ENCODE measurements around the gene TSTD1. TPM values are rescaled to one million over a fixed set of nuclear protein-coding genes. Genes with fewer than 3 reads are reported as not detected.

TSTD1 gene
- total and polyA plus RNA-seq, 7 experiments from 2014 or later: 49.8 to 494 (median 75.8) TPM

DNA sequence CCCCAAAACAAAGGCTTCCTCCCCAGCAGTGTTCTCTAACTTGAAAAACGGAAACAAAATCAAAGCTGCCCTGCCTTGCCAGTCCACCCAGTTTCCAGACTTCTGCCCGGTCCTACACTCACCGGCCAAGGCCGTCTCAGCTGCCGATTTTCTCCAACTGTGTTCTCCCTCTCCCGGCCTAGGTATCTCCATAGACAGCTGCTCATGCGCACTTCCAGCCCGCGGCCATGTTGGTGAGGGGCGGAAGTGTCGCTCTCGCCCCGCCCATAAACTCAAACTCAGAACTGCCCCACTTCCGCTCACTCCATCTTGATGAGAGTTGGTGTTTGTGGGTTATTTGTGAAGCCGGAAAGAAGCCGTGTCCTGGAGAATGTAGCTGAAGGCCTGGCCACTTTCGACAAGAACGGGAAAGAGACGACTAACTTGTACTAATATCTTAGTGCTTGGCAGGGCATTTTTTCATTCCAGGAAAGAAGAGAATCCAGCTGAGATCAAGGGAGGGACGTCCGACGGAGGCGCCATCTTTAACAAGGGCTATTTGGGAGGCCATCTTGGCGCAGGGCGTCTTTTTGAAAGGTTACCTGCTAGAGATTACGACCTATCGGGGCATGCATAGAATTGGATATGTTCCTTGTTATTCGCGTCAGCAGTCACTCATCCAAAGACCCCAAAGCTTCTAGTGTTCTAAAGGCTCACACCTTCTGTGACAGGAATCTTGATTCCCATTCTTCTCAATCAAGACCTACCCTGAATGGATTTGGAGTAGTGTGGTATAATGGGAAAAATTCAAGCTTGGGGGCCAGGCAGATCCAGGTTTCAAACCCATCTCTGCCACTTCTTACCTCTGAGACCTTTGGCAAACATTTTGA lies 7.2 kb upstream of the TSTD1 start, which contains the start of gene USF1:
Gene USF1, minus strand, starts transcription at position 242 of the 869 bp plus-strand sequence. CDS start 2,702 bp downstream, outside the sequence.
- ATAC-seq: peak; percentile 89
- Histone ChIP-seq H3K4me3 (ENCODE audit: low read length) (peak within 1 kb of the TSS; percentile 93), H3K27ac (ENCODE audit: low read depth, low read length) (peak within 1 kb of the TSS; percentile 92), H3K9me3 (ENCODE audit: control insufficient read depth in 2 of 3, low read length in 3 of 3) (no peaks in the 10 kb centered on the region), H3K27me3 (ENCODE audit: control insufficient read depth in 2 of 2, insufficient read depth in 2 of 2, low read length in 2 of 2) (no peaks in the 10 kb centered on the region), H3K4me1 (ENCODE audit: control insufficient read depth in 2 of 2, insufficient read depth in 2 of 2, low read length in 2 of 2) (peaks cover 17 to 23% of the 10 kb centered on the region in 2 donors), H3K36me3 (ENCODE audit: control insufficient read depth in 2 of 3, insufficient read depth in 3 of 3, low read length in 3 of 3) (peaks cover 19 to 63% (median 19%) of the 10 kb centered on the region in 3 experiments)
- peak; percentile 84 to 96 (median 93) for DNase-seq
- intact Hi-C loops (cut with micrococcal nuclease): loop anchor here (1.0 to 10.0 kb wide), 12 partner anchors 22 to 781 kb away; partner anchors contain the start of genes F11R (in 2 of the 2), UFC1 (in 2 of the 2), APOA2 (in 1 of the 2) and COPA (in 1 of the 2)
- peaks cover 41 to 54% (median 49%) of the 10 kb centered on the region in 7 donors for H3K4me1 Mint-ChIP-seq
- H3K4me3 Mint-ChIP-seq: peak within 1 kb of the TSS; percentile 93 to 100 (median 97)
- H3K27me3 Mint-ChIP-seq: no peaks in the 10 kb centered on the region
- peaks cover 15 to 52% (median 19%) of the 10 kb centered on the region in 5 donors for H3K36me3 Mint-ChIP-seq
- CTCF ChIA-PET: interaction anchor here (0.5 to 3.7 kb wide), 9 partner anchors 15 to 120 kb away, joined by 3 to 42 read pairs (median 3); partner anchors contain the start of genes ARHGAP30, KLHDC9 and PPOX
- no peaks in the 10 kb centered on the region for H3K9me3 Mint-ChIP-seq
- peak within 1 kb of the TSS; percentile 92 to 100 (median 99) for H3K27ac Mint-ChIP-seq
- POLR2A ChIA-PET: interaction anchor here (0.5 to 16.0 kb wide), 39 partner anchors 8 to 769 kb away, joined by 3 to 377 read pairs (median 5); partner anchors contain the start of genes ARHGAP30, DEDD, F11R and KLHDC9

DNA sequence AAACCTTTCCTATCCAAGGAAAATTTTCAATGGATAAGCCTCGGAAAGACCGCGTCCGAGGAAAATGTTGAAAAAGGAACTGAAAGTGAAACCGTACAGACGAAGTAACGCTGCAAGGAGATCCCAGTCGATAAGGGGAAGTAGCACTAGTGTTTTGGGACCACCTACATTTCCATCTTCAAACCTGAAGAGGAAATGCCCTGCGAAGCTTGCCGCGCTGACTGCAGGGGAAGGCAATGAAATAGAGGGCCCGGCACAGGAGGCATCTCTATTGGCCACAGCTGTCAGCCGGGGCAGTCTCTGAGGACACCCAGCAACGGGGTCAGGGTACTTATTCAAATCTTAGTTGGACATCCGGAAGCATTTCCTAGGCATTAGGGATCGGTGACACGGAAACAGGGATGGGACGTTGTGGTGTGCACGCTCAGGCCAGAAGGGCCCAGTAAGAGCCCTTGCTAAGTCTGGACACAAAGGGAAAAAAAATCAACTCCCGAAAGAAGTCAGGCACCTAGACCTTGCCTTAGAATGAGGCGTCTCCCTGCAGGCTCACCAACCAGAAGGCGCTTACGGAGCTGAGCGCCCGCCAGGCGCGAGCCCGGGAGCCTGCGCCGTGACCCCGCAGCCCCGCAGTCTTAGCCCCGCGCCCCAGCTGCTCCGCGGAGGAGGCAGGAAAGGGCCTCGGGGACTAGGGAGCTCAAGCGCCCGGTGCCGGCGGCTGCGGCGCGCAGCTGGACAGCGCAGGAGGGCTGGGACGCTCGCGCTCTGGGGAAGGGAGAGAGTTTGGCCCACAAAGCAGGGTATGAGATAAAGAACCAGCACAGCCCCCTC lies 6.4 kb upstream of the TSTD1 start:
- no peaks in the 10 kb centered on the region for H3K9me3 Mint-ChIP-seq
- H3K4me3 ChIP-seq (ENCODE audit: low read length): peak overlapping the region; percentile 93
- peaks cover 19 to 62% (median 20%) of the 10 kb centered on the region in 3 experiments for H3K36me3 ChIP-seq (ENCODE audit: control insufficient read depth in 2 of 3, insufficient read depth in 3 of 3, low read length in 3 of 3)
- H3K27me3 Mint-ChIP-seq: no peaks in the 10 kb centered on the region
- peaks cover 17 to 24% of the 10 kb centered on the region in 2 donors for H3K4me1 ChIP-seq (ENCODE audit: control insufficient read depth in 2 of 2, insufficient read depth in 2 of 2, low read length in 2 of 2)
- H3K27ac Mint-ChIP-seq: peak overlapping the region; percentile 92 to 100 (median 99)
- no peaks in the 10 kb centered on the region for H3K9me3 ChIP-seq (ENCODE audit: control insufficient read depth in 2 of 3, low read length in 3 of 3)
- CTCF ChIA-PET: interaction anchor here (0.5 to 3.7 kb wide), 11 partner anchors 13 to 309 kb away, joined by 3 to 42 read pairs (median 3); partner anchors contain the start of genes ARHGAP30, F11R, KLHDC9 and PPOX
- H3K4me3 Mint-ChIP-seq: peak overlapping the region; percentile 93 to 100 (median 97)
- peak in 8 of 9 donors; percentile 39 to 79 (median 57) for DNase-seq
- peaks cover 43 to 54% (median 49%) of the 10 kb centered on the region in 7 donors for H3K4me1 Mint-ChIP-seq
- peak; percentile 45 for ATAC-seq
- intact Hi-C loops (cut with micrococcal nuclease): loop anchor here (1.0 to 10.0 kb wide), 11 partner anchors 23 to 780 kb away; partner anchors contain the start of genes APOA2 (in 1 of the 2), COPA (in 1 of the 2), DCAF8 (in 1 of the 2) and DEDD (in 1 of the 2)
- no peaks in the 10 kb centered on the region for H3K27me3 ChIP-seq (ENCODE audit: control insufficient read depth in 2 of 2, insufficient read depth in 2 of 2, low read length in 2 of 2)
- POLR2A ChIA-PET: interaction anchor here (0.6 to 16.0 kb wide), 36 partner anchors 7 to 292 kb away, joined by 3 to 377 read pairs (median 5); partner anchors contain the start of genes ARHGAP30, B4GALT3, DEDD and F11R
- H3K27ac ChIP-seq (ENCODE audit: low read depth, low read length): peak overlapping the region; percentile 92
- peaks cover 15 to 54% (median 16%) of the 10 kb centered on the region in 5 donors for H3K36me3 Mint-ChIP-seq

DNA sequence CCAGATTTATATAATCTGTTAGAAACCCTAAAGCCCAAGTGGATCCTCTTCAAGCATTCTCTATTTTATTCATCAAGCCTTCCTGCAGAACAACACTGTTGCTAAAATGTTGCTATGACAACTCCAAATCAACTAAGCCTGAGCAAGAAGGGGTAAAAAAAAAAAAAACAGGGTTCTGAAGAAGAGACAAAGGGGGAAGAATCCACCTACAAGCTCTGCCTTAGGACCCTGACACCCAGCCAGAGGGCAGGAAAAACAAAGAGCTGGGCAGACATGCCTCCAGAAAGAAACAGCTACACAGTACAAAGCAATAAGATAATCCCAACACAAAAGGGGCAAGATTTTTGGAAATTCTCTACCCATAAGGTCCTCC lies 5.8 kb upstream of the TSTD1 start:
- no peaks in the 10 kb centered on the region for H3K9me3 Mint-ChIP-seq
- Histone ChIP-seq H3K9me3 (ENCODE audit: control insufficient read depth in 2 of 3, low read length in 3 of 3) (no peaks in the 10 kb centered on the region), H3K4me3 (ENCODE audit: low read length) (peak overlapping the region; percentile 93), H3K4me1 (ENCODE audit: control insufficient read depth in 2 of 2, insufficient read depth in 2 of 2, low read length in 2 of 2) (peaks cover 19 to 30% of the 10 kb centered on the region in 2 donors), H3K27ac (ENCODE audit: low read depth, low read length) (peak overlapping the region; percentile 92), H3K36me3 (ENCODE audit: control insufficient read depth in 2 of 3, insufficient read depth in 3 of 3, low read length in 3 of 3) (peaks cover 19 to 62% (median 19%) of the 10 kb centered on the region in 3 experiments), H3K27me3 (ENCODE audit: control insufficient read depth in 2 of 2, insufficient read depth in 2 of 2, low read length in 2 of 2) (no peaks in the 10 kb centered on the region)
- POLR2A ChIA-PET: interaction anchor here (0.6 to 16.0 kb wide), 16 partner anchors 12 to 293 kb away, joined by 3 to 377 read pairs (median 9); partner anchors contain the start of genes ARHGAP30, B4GALT3, DEDD and F11R
- H3K27me3 Mint-ChIP-seq: no peaks in the 10 kb centered on the region
- peaks cover 12 to 53% (median 16%) of the 10 kb centered on the region in 5 donors for H3K36me3 Mint-ChIP-seq
- DNase-seq (peak in 6 of 9 donors; percentile 30 to 65 (median 46)), ATAC-seq (peak; percentile 7)
- peak overlapping the region; percentile 92 to 100 (median 98) for H3K27ac Mint-ChIP-seq
- peak overlapping the region; percentile 93 to 100 (median 97) for H3K4me3 Mint-ChIP-seq
- intact Hi-C loops (cut with micrococcal nuclease): loop anchor here (2.0 to 10.0 kb wide), 4 partner anchors 48 to 780 kb away; partner anchors contain the start of genes APOA2 (in 1 of the 2), DCAF8 (in 1 of the 2), TOMM40L (in 1 of the 2) and UFC1 (in 1 of the 2)
- CTCF ChIA-PET: interaction anchor here (0.6 to 3.7 kb wide), 6 partner anchors 13 to 310 kb away, joined by 3 to 42 read pairs (median 6); partner anchors contain the start of genes ARHGAP30, F11R and KLHDC9
- H3K4me1 Mint-ChIP-seq: peaks cover 46 to 59% (median 53%) of the 10 kb centered on the region in 7 donors

DNA sequence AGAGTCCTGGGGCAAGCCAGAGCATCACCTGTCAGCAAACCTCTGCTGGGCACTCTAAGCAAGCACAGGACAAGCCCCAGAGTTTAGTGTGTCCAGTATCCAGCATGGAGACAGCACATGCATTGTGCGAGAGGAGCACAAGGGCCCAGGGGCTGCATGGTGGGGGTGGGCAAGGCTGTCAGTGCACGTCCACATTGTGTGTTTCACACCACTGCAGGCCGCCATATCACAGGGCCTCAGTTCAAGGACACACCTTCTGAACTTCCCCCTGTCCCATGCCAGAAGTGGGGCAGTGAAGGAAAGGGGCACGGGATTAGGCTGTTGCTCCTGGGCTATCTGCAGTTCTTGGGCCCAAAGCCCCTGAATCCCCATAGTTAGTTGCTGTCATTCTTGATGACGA lies 782 bp upstream of the TSTD1 start:
- no peak for ATAC-seq
- no peak for DNase-seq
- intact Hi-C loops (cut with micrococcal nuclease): loop anchor here in 1 of 2 donors (1.0 kb wide), 1 partner anchor 42 kb away; no protein-coding TSS in a partner anchor

DNA sequence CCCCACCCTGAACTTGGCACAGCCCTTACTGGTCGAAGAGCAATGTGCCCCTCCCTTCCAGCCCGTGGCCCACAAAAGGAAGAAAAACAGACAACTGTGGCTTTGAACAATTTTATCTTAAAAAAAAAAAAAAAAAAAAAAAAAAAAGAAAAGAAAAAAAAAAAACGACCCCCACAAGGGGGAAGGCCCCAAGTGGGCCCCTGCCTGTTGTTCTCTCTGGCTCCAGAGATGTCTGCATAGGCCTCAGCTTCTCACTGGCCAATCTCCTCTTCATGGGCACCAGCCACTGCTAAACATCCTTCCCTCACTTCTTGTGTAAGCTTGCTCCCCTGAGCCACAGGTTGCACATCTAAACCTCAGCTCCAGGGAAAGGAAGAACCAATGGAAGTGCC lies 386 bp upstream of the TSTD1 start:
- ChIA-PET CTCF (interaction anchor here (1.4 to 6.1 kb wide), 5 partner anchors 25 to 59 kb away, joined by 4 to 74 read pairs (median 13); partner anchors contain the start of genes ARHGAP30 and KLHDC9), POLR2A (interaction anchor here (0.7 to 16.0 kb wide), 14 partner anchors 9 to 202 kb away, joined by 3 to 377 read pairs (median 4); partner anchors contain the start of genes ARHGAP30, DEDD, F11R and KLHDC9)
- H3K4me1 Mint-ChIP-seq: peaks cover 26 to 59% (median 38%) of the 10 kb centered on the region in 7 donors
- H3K36me3 Mint-ChIP-seq: peaks cover 3 to 32% (median 9%) of the 10 kb centered on the region in 5 donors
- Histone ChIP-seq H3K27ac (ENCODE audit: low read depth, low read length) (peak overlapping the region; percentile 93), H3K4me1 (ENCODE audit: control insufficient read depth in 2 of 2, insufficient read depth in 2 of 2, low read length in 2 of 2) (peaks cover 18 to 34% of the 10 kb centered on the region in 2 donors), H3K27me3 (ENCODE audit: control insufficient read depth in 2 of 2, insufficient read depth in 2 of 2, low read length in 2 of 2) (no peaks in the 10 kb centered on the region), H3K9me3 (ENCODE audit: control insufficient read depth in 2 of 3, low read length in 3 of 3) (no peaks in the 10 kb centered on the region), H3K36me3 (ENCODE audit: control insufficient read depth in 2 of 3, insufficient read depth in 3 of 3, low read length in 3 of 3) (peaks cover 14 to 39% (median 17%) of the 10 kb centered on the region in 3 experiments), H3K4me3 (ENCODE audit: low read length) (peak overlapping the region; percentile 95)
- peaks cover 0 to 7% (median 0%) of the 10 kb centered on the region in 11 donors for H3K9me3 Mint-ChIP-seq
- H3K27ac Mint-ChIP-seq: peak overlapping the region; percentile 91 to 97 (median 94)
- H3K27me3 Mint-ChIP-seq: no peaks in the 10 kb centered on the region
- ATAC-seq (no peak), DNase-seq (no peak)
- intact Hi-C loops (cut with micrococcal nuclease): loop anchor here in 1 of 2 donors (1.0 kb wide), 1 partner anchor 42 kb away; no protein-coding TSS in a partner anchor
- peak overlapping the region; percentile 88 to 94 (median 92) for H3K4me3 Mint-ChIP-seq

More for the DNA sequence above, 782 bp upstream of the TSTD1 start:
- Mint-ChIP-seq H3K27ac (peak overlapping the region; percentile 84 to 97 (median 91)), H3K27me3 (no peaks in the 10 kb centered on the region), H3K36me3 (peaks cover 3 to 35% (median 9%) of the 10 kb centered on the region in 5 donors), H3K4me3 (peak overlapping the region; percentile 47 to 94 (median 88)), H3K9me3 (peaks cover 0 to 7% (median 0%) of the 10 kb centered on the region in 11 donors), H3K4me1 (peaks cover 30 to 63% (median 42%) of the 10 kb centered on the region in 7 donors)
- Histone ChIP-seq H3K4me1 (ENCODE audit: control insufficient read depth in 2 of 2, insufficient read depth in 2 of 2, low read length in 2 of 2) (peaks cover 22 to 38% of the 10 kb centered on the region in 2 donors), H3K36me3 (ENCODE audit: control insufficient read depth in 2 of 3, insufficient read depth in 3 of 3, low read length in 3 of 3) (peaks cover 14 to 39% (median 17%) of the 10 kb centered on the region in 3 experiments), H3K4me3 (ENCODE audit: low read length) (no peak overlapping the region), H3K27ac (ENCODE audit: low read depth, low read length) (peak overlapping the region; percentile 93), H3K27me3 (ENCODE audit: control insufficient read depth in 2 of 2, insufficient read depth in 2 of 2, low read length in 2 of 2) (no peaks in the 10 kb centered on the region), H3K9me3 (ENCODE audit: control insufficient read depth in 2 of 3, low read length in 3 of 3) (no peaks in the 10 kb centered on the region)
- ChIA-PET POLR2A (interaction anchor here (0.7 to 16.0 kb wide), 10 partner anchors 9 to 93 kb away, joined by 3 to 377 read pairs (median 5); partner anchors contain the start of genes ARHGAP30, DEDD, F11R and KLHDC9), CTCF (interaction anchor here (1.2 to 6.1 kb wide), 6 partner anchors 15 to 59 kb away, joined by 3 to 74 read pairs (median 8); partner anchors contain the start of genes ARHGAP30 and KLHDC9)

Data from naive thymus-derived CD4-positive, alpha-beta T cell (primary cell).